SU-DHL-6 (cell line): Measurements from ENCODE around the gene TOMM22.

Experiments
- CTCF ChIP-seq: fragments of 200-600 bp; sonication (generic); IDR thresholded peaks from one replicate; pipeline ENCODE4 v1.5.1; 2017; ENCODE audit warnings: antibody characterized with exemption, mild to moderate bottlenecking, low read length, moderate library complexity; ENCODE audit not compliant: insufficient read depth, poor library complexity, severe bottlenecking
- EZH2phosphoT487 ChIP-seq: fragments of 200-600 bp; sonication (generic), shearing (Covaris generic); conservative IDR thresholded peaks from 2 replicates; pipeline ENCODE4 v1.6.1; 2018; ENCODE audit warnings: mild to moderate bottlenecking, antibody characterized with exemption, low read length, moderate library complexity, mixed read lengths

DNA sequence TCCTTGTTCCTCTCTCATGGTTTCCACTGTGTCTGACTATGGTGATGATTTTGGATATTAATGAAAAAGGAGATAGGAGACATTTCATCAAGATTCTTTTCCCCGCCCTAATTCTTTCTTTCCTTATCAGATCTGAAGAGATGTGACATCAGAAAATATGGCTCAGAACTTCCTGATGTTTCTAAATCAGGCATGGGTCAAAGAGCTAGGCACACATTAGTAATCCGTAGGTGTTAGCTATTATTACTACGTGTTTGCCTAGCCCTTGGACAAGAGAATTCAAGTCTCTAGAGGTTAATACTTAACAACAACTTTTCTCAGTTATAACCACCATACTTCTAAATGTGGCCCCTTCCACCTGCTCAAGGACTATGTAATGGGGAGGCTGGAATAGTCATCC lies 13.2 kb downstream of the TOMM22 start:
- TF ChIP-seq CTCF (no peak), EZH2phosphoT487 (no peak)
